GM12801 (cell line): Measurements from ENCODE around the gene TOR1AIP2.

Experiments used
- TF ChIP-seq, protein P1 (sequence below): IDR thresholded peaks from one replicate; pipeline ENCODE4 v1.5.1; 2011; ENCODE audit warnings: control low read depth; ENCODE audit not compliant: insufficient read length; ENCODE audit errors: extremely low read depth

TOR1AIP2 gene

DNA sequence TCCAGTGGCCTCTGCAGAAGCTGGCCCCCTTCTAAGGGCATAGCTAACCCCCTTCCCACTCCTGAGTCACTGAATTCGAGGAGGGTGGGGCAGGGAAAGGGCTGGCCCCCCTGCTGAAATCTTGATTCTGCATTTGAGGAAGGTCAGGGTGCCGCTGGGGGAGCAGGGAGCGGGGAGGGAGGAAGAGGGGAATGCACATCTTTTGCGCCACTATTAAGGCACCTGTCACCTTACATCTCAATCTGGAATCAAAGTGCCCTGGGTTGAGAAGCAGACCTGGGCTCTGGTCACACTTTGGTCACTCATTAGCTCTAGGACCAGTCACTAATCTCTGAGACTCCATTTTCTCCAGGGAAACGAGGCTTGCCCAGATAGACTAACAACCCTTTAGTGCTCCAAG lies 62.0 kb downstream of the TOR1AIP2 start:
- TF ChIP-seq, protein P1, sequence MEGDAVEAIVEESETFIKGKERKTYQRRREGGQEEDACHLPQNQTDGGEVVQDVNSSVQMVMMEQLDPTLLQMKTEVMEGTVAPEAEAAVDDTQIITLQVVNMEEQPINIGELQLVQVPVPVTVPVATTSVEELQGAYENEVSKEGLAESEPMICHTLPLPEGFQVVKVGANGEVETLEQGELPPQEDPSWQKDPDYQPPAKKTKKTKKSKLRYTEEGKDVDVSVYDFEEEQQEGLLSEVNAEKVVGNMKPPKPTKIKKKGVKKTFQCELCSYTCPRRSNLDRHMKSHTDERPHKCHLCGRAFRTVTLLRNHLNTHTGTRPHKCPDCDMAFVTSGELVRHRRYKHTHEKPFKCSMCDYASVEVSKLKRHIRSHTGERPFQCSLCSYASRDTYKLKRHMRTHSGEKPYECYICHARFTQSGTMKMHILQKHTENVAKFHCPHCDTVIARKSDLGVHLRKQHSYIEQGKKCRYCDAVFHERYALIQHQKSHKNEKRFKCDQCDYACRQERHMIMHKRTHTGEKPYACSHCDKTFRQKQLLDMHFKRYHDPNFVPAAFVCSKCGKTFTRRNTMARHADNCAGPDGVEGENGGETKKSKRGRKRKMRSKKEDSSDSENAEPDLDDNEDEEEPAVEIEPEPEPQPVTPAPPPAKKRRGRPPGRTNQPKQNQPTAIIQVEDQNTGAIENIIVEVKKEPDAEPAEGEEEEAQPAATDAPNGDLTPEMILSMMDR = no peak

DNA sequence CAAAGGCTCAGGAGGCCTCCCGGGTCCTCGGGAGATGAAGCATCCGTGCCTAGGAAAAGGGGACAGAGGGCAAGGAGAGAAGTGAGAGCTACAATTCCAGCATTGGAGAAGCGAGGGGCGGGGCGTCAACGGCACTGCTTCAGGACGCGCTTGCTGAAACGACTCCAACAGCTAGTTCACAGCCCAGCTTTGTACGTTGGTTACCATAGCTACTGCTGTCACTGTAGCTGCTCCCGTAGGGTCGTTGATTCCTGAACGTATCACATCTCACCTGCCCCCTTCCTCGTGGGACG lies 63.1 kb downstream of the TOR1AIP2 start:
- TF ChIP-seq, protein P1 = no peak

DNA sequence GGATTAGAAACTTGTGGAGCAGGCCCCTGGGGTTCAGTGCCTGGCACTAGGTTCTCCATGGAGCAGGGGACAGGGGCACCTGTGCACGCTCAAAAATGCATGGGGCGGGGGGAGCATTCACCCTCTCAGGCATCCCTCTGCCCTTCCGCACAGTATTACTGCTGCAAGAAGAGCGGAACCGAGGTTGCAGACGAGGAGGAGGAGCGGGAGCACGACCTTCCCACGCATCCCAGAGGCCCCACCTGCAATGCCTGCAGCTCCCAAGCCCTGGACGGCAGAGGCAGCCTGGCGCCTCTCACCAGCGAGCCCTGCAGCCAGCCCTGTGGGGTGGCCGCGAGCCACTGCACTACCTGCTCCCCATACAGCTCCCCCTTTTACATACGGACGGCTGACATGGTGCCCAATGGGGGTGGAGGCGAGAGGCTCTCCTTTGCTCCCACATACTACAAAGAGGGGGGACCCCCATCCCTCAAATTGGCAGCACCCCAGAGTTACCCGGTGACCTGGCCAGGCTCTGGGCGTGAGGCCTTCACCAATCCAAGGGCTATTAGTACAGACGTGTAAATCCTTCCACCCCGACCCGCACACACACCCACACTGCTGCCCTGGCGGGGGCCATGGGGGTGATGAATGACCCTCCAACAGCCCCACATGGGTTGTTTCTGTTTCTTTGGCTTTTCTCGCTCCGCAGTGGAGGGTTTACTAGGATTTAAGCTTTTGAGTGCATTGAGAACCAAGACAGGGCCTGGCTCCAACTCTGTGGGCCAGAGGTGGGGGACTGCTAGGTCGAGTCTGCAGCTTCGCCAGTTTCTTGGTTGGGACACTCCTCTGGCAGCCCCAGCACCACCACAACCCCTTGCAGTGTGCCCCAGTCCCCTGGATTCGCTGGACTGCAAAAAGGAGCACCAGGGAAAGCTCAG lies 63.7 kb downstream of the TOR1AIP2 start:
- TF ChIP-seq, protein P1 = no peak

DNA sequence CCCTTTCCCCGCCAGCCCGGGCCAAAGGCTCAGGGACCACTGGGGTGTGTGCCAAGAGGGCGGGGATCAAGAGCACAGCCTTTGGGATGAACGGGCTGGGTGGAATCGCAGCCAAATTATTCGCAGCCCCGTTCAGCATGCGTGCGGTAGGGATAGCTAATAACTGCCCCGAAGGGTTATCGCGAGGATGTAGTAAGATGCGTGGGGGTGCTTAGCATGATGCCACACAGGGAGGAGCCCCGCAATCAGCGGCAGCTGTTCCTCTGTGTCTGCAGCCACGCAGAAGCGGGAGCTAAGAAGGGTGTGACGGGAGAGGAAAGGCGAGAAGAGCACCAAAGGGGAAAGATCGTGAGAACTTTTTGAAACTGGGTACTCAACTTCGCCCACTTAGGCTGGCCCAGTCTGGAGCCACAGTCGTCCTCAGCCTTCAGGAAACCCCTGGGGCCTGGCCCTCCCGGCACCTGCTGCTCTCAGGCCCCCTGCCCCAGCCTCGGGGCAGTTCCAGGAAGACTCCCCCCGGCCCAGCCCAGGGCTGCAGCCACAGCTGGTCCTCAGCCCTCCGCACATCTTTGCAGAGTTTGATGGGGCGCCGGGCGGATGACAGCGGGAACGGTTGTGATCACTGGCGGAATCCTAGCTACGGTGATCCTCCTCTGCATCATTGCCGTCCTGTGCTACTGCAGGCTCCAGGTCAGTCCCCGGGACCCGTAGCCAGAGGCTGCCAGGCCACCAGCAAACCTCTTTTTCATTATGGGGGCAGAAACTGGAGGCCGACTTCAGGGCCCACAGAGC lies 64.9 kb downstream of the TOR1AIP2 start:
- TF ChIP-seq, protein P1 = no peak

DNA sequence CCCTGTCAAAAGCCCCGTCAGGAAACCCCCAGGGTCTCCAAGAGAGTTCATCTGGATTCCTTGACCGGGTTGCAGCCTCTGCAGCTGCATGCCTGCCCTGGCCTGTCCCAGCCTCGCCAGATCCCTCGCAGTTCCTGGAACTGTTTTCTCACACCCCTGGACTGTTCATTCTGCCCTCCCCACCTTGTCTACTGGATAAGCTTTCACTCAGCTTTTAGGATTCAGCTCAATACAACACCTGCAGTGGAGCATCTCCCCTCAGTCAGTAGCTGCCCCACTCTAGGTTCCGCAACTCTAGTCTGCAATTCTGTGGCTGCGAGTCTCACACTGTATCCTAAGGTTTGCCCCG lies 67.3 kb downstream of the TOR1AIP2 start:
- TF ChIP-seq, protein P1 = no peak

DNA sequence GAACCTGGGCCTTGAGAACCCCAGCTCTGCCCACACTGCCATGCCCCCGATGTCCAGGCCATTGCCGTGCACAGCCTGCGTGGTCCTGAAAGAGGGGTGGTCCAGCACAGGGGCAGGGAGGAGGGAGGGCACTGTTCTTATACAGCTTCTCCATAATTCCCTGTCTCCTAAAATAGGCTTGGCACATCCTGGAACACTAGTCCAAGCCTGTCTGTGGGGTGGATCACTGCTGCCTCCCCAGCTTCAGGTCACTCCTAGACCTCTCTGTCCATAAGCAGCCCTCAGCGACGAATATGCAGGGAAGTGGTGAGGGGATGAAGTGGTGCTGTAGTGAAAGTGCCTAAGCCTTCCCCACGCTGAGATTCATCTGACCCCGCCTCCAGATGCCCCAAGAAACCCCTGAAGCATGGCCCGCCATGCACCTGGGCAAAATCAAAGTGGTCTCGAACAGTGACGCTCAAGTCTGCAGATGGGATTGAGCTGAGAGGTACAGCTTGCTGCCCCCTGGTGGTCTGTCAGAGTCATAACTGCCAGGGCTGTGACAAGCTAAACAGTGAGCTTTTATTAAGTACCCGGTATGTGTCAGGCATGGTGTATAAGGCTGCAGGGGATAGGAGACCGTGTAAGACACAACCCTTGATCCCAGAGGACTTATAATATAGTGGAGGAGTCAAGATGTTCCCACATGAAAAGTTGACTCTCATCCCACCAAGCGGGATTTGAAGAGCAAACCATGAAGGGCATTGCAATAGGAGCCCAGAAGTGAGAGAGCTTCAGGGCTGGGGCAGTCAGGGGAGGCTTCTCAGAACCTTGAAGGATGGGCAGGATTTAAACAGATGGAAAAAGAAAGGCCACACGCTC lies 67.9 kb downstream of the TOR1AIP2 start:
- TF ChIP-seq, protein P1 = peak; percentile 94

DNA sequence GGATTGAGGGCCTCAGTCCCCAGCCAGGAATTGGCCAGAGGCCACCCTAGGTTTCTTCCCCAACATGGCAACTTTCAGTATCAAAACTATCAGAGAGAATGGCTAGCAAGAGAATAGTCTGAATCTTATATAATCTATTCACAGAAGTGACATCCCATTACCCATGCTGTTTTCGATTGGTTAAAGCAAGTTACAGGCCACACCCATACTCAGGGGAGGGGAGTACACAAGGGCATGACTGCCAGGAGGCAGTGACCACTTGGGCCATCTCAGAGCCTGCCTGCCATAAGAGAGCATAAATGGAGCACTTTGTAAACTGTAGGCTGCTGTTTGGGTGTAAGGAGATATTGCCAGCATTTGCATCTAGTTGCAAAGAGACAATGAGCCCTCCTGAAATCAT lies 69.1 kb downstream of the TOR1AIP2 start:
- TF ChIP-seq, protein P1 = no peak
